22Rv1 (cell line): ENCODE measurements around the gene RAB33B.

ENCODE experiments used
- CTCF ChIP-seq: fragments of 450-650 bp; IDR thresholded peaks from 2 replicates; pipeline ENCODE4 v1.5.1; 2017; ENCODE audit warnings: mild to moderate bottlenecking
- ZFX ChIP-seq: fragments of 450-650 bp; IDR thresholded peaks from 2 replicates; pipeline ENCODE4 v1.6.1; 2017; ENCODE audit warnings: antibody characterized with exemption, borderline replicate concordance

DNA sequence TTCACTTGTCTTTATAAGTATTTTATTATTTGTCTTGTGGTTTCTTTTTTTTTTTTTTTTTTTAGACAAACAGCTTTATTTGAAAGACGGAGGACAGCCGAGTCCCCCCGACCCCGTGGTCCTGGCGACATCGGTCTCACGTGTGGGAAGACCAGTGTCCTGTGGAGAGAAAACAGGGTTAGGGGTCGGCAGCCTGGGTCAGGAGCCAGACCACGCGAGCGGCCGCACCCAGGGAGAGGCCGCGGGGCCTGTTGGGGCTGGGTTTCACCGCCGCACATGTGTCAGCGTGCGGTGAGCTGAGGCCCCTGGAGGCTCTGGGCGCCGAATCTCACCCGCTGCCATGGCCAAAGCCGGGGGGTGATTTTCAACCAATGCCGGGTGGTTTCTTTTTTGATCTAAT, 17.8 kb upstream of the RAB33B start:
- TF ChIP-seq CTCF (no peak), ZFX (no peak)
